Measurements from ENCODE around the gene MNX1.

- TF ChIP-seq CTCF (IDR thresholded peaks at IDR 0.05; ENCODE audit: insufficient read depth, low read depth, low read length), result no peak
- TF ChIP-seq EZH2 (IDR thresholded peaks at IDR 0.05; ENCODE audit: insufficient read depth, low read length), result no peak
Measured at GRCh38 chr7:156989766-156990535, 20.5 kb downstream of the MNX1 start.

Measured in astrocyte (in vitro differentiated cells and primary cell).